Measurements from ENCODE around the gene SMPD3. TPM values are rescaled to one million over a fixed set of nuclear protein-coding genes. Genes with fewer than 3 reads are reported as not detected.

The SMPD3 gene
- total and polyA plus RNA-seq, 2 experiments from 2014 or later = 5.7 to 6.3 TPM

- Histone ChIP-seq H2AFZ (no peak overlapping the region), H3K4me3 (no peak overlapping the region), H3K4me2 (no peak overlapping the region), H3K79me2 (no peaks in the 10 kb centered on the region), H3K27ac (no peak overlapping the region), H3K9me3 (ENCODE audit: low read depth) (no peaks in the 10 kb centered on the region), H3K4me1 (ENCODE audit: insufficient read depth) (no peaks in the 10 kb centered on the region), H3K27me3 (no peaks in the 10 kb centered on the region), H4K20me1 (ENCODE audit: insufficient read depth, poor library complexity, severe bottlenecking) (no peaks in the 10 kb centered on the region), H3K36me3 (replicated peaks; ENCODE audit: insufficient read depth, low read depth) (no peaks in the 10 kb centered on the region), H3K9me2 (replicated peaks; ENCODE audit: insufficient read depth) (no peaks in the 10 kb centered on the region)
- TF ChIP-seq CTCF (IDR thresholded peaks at IDR 0.05; ENCODE audit: poor library complexity) (no peak), EZH2 (IDR thresholded peaks at IDR 0.05; ENCODE audit: borderline replicate concordance) (no peak)
- WGBS (ENCODE audit: low lambda C conversion rate, missing lambda C conversion rate) = 96% methylated on average over 7 of the region's 7 CpGs
- DNase-seq (ENCODE audit: low spot score) = no peak
Observed at GRCh38 chr16:68377221-68377620, 71.1 kb downstream of the SMPD3 start.

- Histone ChIP-seq H3K79me2 (no peaks in the 10 kb centered on the region), H2AFZ (no peak overlapping the region), H3K27ac (no peak overlapping the region), H3K4me3 (no peak overlapping the region), H3K27me3 (no peaks in the 10 kb centered on the region), H4K20me1 (ENCODE audit: insufficient read depth, poor library complexity, severe bottlenecking) (no peaks in the 10 kb centered on the region), H3K9me2 (replicated peaks; ENCODE audit: insufficient read depth) (no peaks in the 10 kb centered on the region), H3K36me3 (replicated peaks; ENCODE audit: insufficient read depth, low read depth) (no peaks in the 10 kb centered on the region), H3K9me3 (ENCODE audit: low read depth) (no peaks in the 10 kb centered on the region), H3K4me1 (ENCODE audit: insufficient read depth) (no peaks in the 10 kb centered on the region), H3K4me2 (no peak overlapping the region)
- WGBS (ENCODE audit: low lambda C conversion rate, missing lambda C conversion rate) = 96% methylated on average over 6 of the region's 6 CpGs
- TF ChIP-seq EZH2phosphoT487 (IDR thresholded peaks at IDR 0.05; ENCODE audit: low read depth, severe bottlenecking, unreplicated experiment) (no peak), EZH2 (IDR thresholded peaks at IDR 0.05; ENCODE audit: borderline replicate concordance) (no peak), CTCF (IDR thresholded peaks at IDR 0.05; ENCODE audit: poor library complexity) (no peak)
- no peak for DNase-seq (ENCODE audit: low spot score)
Observed at GRCh38 chr16:68376590-68376989, 71.7 kb downstream of the SMPD3 start.

DNA sequence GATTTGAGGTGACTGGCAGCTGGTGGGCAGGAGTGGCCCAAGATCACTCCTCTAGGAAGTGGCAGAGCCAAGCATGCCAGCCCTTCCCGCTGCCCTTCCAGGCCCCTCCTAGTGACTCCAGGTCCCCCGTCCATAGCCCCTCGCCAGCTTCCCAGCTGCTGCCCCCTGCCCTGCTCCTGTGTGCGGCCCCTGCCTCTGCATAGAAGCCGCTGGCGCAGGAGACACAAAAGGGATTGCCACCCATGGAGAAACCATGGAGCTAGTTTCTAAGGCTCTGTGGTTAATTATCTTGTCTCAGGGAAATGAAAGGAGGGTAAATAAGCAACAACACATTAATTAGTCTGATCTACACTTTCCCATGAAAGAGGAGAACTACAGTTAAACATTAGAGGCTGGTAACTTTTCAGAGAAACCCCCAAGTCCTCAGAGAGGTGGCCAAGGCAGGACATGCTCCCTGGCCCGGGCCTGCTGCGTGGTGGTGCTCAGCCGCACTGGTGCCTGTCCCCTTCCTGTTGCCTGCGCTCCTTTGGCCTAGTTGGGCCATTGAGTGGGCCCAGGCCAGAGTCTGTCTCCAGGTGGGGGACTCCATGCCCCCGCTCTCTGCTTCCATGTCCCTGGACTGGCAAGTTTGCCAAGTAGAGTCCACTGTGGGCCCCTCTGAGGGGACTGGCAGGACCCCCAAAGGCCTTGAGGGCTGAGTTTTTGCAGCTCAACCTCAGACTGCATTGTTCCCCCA lies 72.3 kb downstream of the SMPD3 start:
- Histone ChIP-seq H3K79me2 (no peaks in the 10 kb centered on the region), H3K27me3 (no peaks in the 10 kb centered on the region), H3K4me1 (ENCODE audit: insufficient read depth) (no peaks in the 10 kb centered on the region), H3K9me2 (replicated peaks; ENCODE audit: insufficient read depth) (no peaks in the 10 kb centered on the region), H3K4me2 (no peak overlapping the region), H2AFZ (no peak overlapping the region), H3K36me3 (replicated peaks; ENCODE audit: insufficient read depth, low read depth) (no peaks in the 10 kb centered on the region), H4K20me1 (ENCODE audit: insufficient read depth, poor library complexity, severe bottlenecking) (no peaks in the 10 kb centered on the region), H3K4me3 (no peak overlapping the region), H3K27ac (no peak overlapping the region), H3K9me3 (ENCODE audit: low read depth) (no peaks in the 10 kb centered on the region)
- no peak for DNase-seq (ENCODE audit: low spot score)
- TF ChIP-seq EZH2 (IDR thresholded peaks at IDR 0.05; ENCODE audit: borderline replicate concordance) (no peak), CTCF (IDR thresholded peaks at IDR 0.05; ENCODE audit: poor library complexity) (no peak), EZH2phosphoT487 (IDR thresholded peaks at IDR 0.05; ENCODE audit: low read depth, severe bottlenecking, unreplicated experiment) (no peak)
- WGBS (ENCODE audit: low lambda C conversion rate, missing lambda C conversion rate) = 98% methylated on average over 11 of the region's 11 CpGs
